Measurements from ENCODE around the gene OR2A25. TPM values are rescaled to one million over a fixed set of nuclear protein-coding genes. Genes with fewer than 3 reads are reported as not detected.

OR2A25 gene
- not detected for total RNA-seq
- under 1 TPM in 3 of 6 donors, not detected in 3; 0.08 to 0.17 (median 0.09) TPM for polyA plus RNA-seq (ENCODE audit: insufficient read length in 6 of 6)
- long read RNA-seq, donor 1: 0 reads
- long read RNA-seq, donor 2: 0 reads
- long read RNA-seq, donor 3: 0 reads
- long read RNA-seq, donor 4: 0 reads
- long read RNA-seq, donor 5: 0 reads
- long read RNA-seq, donor 6: 0 reads
- long read RNA-seq, donor 7: 0 reads
- long read RNA-seq, donor 8: 0 reads
- long read RNA-seq, donor 9: 0 reads
- long read RNA-seq, donor 10: 0 reads
- long read RNA-seq, donor 11: 0 reads
- long read RNA-seq, donor 12: 0 reads

DNA sequence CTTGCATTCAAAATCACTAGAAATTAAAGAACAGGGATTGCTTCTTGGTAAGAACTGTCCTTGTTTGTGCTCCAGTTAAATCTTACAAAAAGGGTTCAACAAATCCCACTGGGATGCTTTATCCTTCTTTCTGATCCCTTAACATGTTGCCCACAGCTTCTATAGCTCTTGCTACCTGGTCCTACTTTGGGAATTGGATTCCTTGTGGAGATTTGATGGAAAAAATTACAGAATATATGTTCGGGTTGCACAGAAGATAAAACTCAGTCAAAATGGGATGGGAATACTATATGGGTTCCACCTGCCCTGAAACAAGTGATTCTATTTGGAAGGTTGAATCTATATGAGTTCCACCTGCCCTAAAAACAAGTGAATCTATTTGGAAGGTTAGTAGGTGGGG lies at the start of gene OR2A25:
TSS of gene OR2A25 (plus strand) at position 301 of the 400 bp plus-strand sequence. CDS start 4,409 bp downstream, outside the sequence.
- TF ChIP-seq, protein P1, sequence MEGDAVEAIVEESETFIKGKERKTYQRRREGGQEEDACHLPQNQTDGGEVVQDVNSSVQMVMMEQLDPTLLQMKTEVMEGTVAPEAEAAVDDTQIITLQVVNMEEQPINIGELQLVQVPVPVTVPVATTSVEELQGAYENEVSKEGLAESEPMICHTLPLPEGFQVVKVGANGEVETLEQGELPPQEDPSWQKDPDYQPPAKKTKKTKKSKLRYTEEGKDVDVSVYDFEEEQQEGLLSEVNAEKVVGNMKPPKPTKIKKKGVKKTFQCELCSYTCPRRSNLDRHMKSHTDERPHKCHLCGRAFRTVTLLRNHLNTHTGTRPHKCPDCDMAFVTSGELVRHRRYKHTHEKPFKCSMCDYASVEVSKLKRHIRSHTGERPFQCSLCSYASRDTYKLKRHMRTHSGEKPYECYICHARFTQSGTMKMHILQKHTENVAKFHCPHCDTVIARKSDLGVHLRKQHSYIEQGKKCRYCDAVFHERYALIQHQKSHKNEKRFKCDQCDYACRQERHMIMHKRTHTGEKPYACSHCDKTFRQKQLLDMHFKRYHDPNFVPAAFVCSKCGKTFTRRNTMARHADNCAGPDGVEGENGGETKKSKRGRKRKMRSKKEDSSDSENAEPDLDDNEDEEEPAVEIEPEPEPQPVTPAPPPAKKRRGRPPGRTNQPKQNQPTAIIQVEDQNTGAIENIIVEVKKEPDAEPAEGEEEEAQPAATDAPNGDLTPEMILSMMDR (IDR thresholded peaks at IDR 0.05): no peak
- Histone ChIP-seq H3K36me3 (no peaks in the 10 kb centered on the region), H3K9me3 (no peaks in the 10 kb centered on the region), H3K27me3 (no peaks in the 10 kb centered on the region), H3K4me1 (no peaks in the 10 kb centered on the region), H3K27ac (no peak within 1 kb of the TSS), H3K4me3 (no peak within 1 kb of the TSS)
- DNase-seq (no peak), ATAC-seq (no peak)
- intact Hi-C loops (cut with DNase I): no loop called here

DNA sequence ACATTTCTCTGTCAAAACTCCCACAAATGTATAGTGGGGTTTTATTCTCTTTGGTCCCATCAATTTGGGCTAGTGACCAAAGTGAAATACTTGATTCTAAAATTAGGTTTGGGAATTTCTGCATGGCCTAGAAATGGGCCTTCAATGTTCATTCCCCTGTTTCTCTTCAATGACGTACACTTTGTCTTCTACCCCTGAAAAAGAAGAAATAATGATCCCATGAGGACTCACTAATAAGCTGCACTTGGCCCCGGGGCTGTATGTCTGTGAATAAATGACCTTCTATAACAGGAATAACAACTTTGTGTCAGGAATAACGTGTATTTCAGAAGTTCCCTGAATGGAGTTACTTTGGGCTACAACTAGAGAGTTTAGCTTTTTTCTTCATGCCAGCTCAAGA lies 49.3 kb upstream of the OR2A25 start:
- Histone ChIP-seq H3K27me3 (no peaks in the 10 kb centered on the region), H3K9me3 (no peaks in the 10 kb centered on the region), H3K27ac (no peak overlapping the region), H3K36me3 (no peaks in the 10 kb centered on the region), H3K4me3 (no peak overlapping the region), H3K4me1 (no peaks in the 10 kb centered on the region)
- intact Hi-C loops (cut with DNase I): no loop called here
- DNase-seq: no peak
- ATAC-seq: no peak
- TF ChIP-seq, protein P1 (IDR thresholded peaks at IDR 0.05): no peak

- Histone ChIP-seq H3K9me3 (no peaks in the 10 kb centered on the region), H3K27me3 (no peaks in the 10 kb centered on the region), H3K27ac (no peak overlapping the region), H3K4me1 (no peaks in the 10 kb centered on the region), H3K4me3 (no peak overlapping the region), H3K36me3 (no peaks in the 10 kb centered on the region)
- intact Hi-C loops (cut with DNase I): no loop called here
- DNase-seq (no peak), ATAC-seq (no peak)
- TF ChIP-seq, protein P1 (IDR thresholded peaks at IDR 0.05): no peak
Measured at GRCh38 chr7:144022169-144022568, 47.4 kb upstream of the OR2A25 start.

GRCh38 chr7:144023171-144023827 lies 46.3 kb upstream of the OR2A25 start:
- no peaks in the 10 kb centered on the region for H3K4me1 ChIP-seq
- TF ChIP-seq, protein P1 (IDR thresholded peaks at IDR 0.05): no peak
- DNase-seq: no peak
- H3K27me3 ChIP-seq: no peaks in the 10 kb centered on the region
- no peak overlapping the region for H3K4me3 ChIP-seq
- no peaks in the 10 kb centered on the region for H3K9me3 ChIP-seq
- no peaks in the 10 kb centered on the region for H3K36me3 ChIP-seq
- intact Hi-C loops (cut with DNase I): no loop called here
- ATAC-seq: no peak
- H3K27ac ChIP-seq: no peak overlapping the region

GRCh38 chr7:144024213-144024612 lies 45.4 kb upstream of the OR2A25 start:
- Histone ChIP-seq H3K4me3 (no peak overlapping the region), H3K36me3 (no peaks in the 10 kb centered on the region), H3K27ac (no peak overlapping the region), H3K4me1 (no peaks in the 10 kb centered on the region), H3K27me3 (no peaks in the 10 kb centered on the region), H3K9me3 (no peaks in the 10 kb centered on the region)
- ATAC-seq: no peak
- TF ChIP-seq, protein P1 (IDR thresholded peaks at IDR 0.05): no peak
- DNase-seq: no peak
- intact Hi-C loops (cut with DNase I): no loop called here
